HEK293 (cell line): ENCODE results near the gene RHBDL3.

Experiments
- CTCF ChIP-seq: fragments of 450-650 bp; formaldehyde crosslinking; IDR thresholded peaks from 2 replicates; pipeline ENCODE4 v1.5.1; 2016; ENCODE audit warnings: missing biosample characterization, missing genetic modification characterization
- PRDM1 ChIP-seq: fragments of 450-650 bp; formaldehyde crosslinking; IDR thresholded peaks from 2 replicates; pipeline ENCODE4; 2016; ENCODE audit warnings: missing biosample characterization, missing genetic modification characterization
- SP2 ChIP-seq: fragments of 450-650 bp; formaldehyde crosslinking; IDR thresholded peaks from 2 replicates; pipeline ENCODE4 v1.5.1; 2016; ENCODE audit warnings: missing biosample characterization, missing genetic modification characterization
- ZBTB1 ChIP-seq: fragments of 450-650 bp; formaldehyde crosslinking; IDR thresholded peaks from 2 replicates; pipeline ENCODE4 v1.5.1; 2016; ENCODE audit warnings: missing biosample characterization, missing genetic modification characterization
- ZBTB26 ChIP-seq: fragments of 450-650 bp; formaldehyde crosslinking; optimal IDR thresholded peaks from 2 replicates; pipeline ENCODE3; 2016; ENCODE audit warnings: missing biosample characterization, mild to moderate bottlenecking, missing genetic modification characterization
- ZNF121 ChIP-seq: fragments of 450-650 bp; formaldehyde crosslinking; IDR thresholded peaks from 2 replicates; pipeline ENCODE4 v1.5.1; 2016; ENCODE audit warnings: missing biosample characterization, missing genetic modification characterization
- ZNF423 ChIP-seq: fragments of 450-650 bp; formaldehyde crosslinking; IDR thresholded peaks from 2 replicates; pipeline ENCODE4 v1.5.1; 2016; ENCODE audit warnings: missing biosample characterization, missing genetic modification characterization

GRCh38 chr17:32256701-32257019 lies 9.0 kb upstream of the RHBDL3 start:
- TF ChIP-seq CTCF (tag by site-specific recombination) (no peak), ZNF423 (tag by site-specific recombination) (no peak), ZNF121 (no peak), PRDM1 (tag by site-specific recombination) (no peak), ZBTB26 (tag by site-specific recombination) (no peak), SP2 (no peak), ZBTB1 (no peak)
